Trophoblast cell (in vitro differentiated cells and primary cell): ENCODE results near the gene PPP2R3B.

Experiments used
- DNase-seq, 2 donors: peaks; one replicate each; pipeline ENCODE4 v3.0.0-alpha.2; 2016
- H2AFZ ChIP-seq: 2 replicates; pipeline ENCODE4 v1.6.1; 2013; ENCODE audit warnings: low read length, moderate library complexity, mild to moderate bottlenecking; ENCODE audit not compliant: insufficient read depth, poor library complexity
- H2AK5ac ChIP-seq: 2 replicates; pipeline ENCODE4 v1.6.1; 2013; ENCODE audit warnings: mild to moderate bottlenecking, low read length
- H2BK120ac ChIP-seq: 2 replicates; pipeline ENCODE4 v1.6.1; 2013; ENCODE audit warnings: low read length, mild to moderate bottlenecking, moderate library complexity; ENCODE audit not compliant: insufficient read depth, poor library complexity
- H2BK12ac ChIP-seq: 2 replicates; pipeline ENCODE4 v1.6.1; 2013; ENCODE audit warnings: mild to moderate bottlenecking, low read length, moderate library complexity
- H2BK5ac ChIP-seq: 2 replicates; pipeline ENCODE4 v1.6.1; 2013; ENCODE audit warnings: low read length, low read depth, moderate library complexity, mild to moderate bottlenecking; ENCODE audit not compliant: poor library complexity
- H3K14ac ChIP-seq: 2 replicates; pipeline ENCODE4 v1.6.1; 2013; ENCODE audit warnings: mild to moderate bottlenecking, low read length
- H3K18ac ChIP-seq: 2 replicates; pipeline ENCODE4 v1.6.1; 2013; ENCODE audit warnings: mild to moderate bottlenecking, low read length
- H3K23ac ChIP-seq: 2 replicates; pipeline ENCODE4 v1.6.1; 2013; ENCODE audit warnings: low read length
- H3K27ac ChIP-seq: 2 replicates; pipeline ENCODE4 v1.5.1; 2013; ENCODE audit warnings: low read depth, mild to moderate bottlenecking, inconsistent platforms, low read length, moderate library complexity
- H3K27me3 ChIP-seq: 2 replicates; pipeline ENCODE4 v1.6.1; 2013; ENCODE audit warnings: inconsistent platforms, mild to moderate bottlenecking, low read length, moderate library complexity; ENCODE audit not compliant: insufficient read depth
- H3K36me3 ChIP-seq, 2 experiments: 1 replicate in 1 of 2; 2 replicates in 1 of 2; pipeline ENCODE4 v1.6.1; 2013; ENCODE audit warnings: low read length in 2 of 2, mild to moderate bottlenecking in 2 of 2, moderate library complexity in 1 of 2; ENCODE audit not compliant: insufficient read depth in 2 of 2, control insufficient read depth in 1 of 2
- H3K4ac ChIP-seq: 2 replicates; pipeline ENCODE4 v1.6.1; 2013; ENCODE audit warnings: low read depth, mild to moderate bottlenecking, low read length, moderate library complexity
- H3K4me1 ChIP-seq, 2 experiments: 1 replicate in 1 of 2; 2 replicates in 1 of 2; pipeline ENCODE4 v1.6.1; 2013; ENCODE audit warnings: low read length in 2 of 2, mild to moderate bottlenecking in 2 of 2, moderate library complexity in 1 of 2; ENCODE audit not compliant: insufficient read depth in 2 of 2, control insufficient read depth in 1 of 2
- H3K4me2 ChIP-seq: 2 replicates; pipeline ENCODE4 v1.6.1; 2013; ENCODE audit warnings: inconsistent platforms, mild to moderate bottlenecking, low read length, moderate library complexity
- H3K4me3 ChIP-seq: 2 replicates; pipeline ENCODE4 v1.5.1; 2013; ENCODE audit warnings: mild to moderate bottlenecking, low read depth, low read length, inconsistent platforms
- H3K79me1 ChIP-seq: one replicate; pipeline ENCODE4 v1.6.1; 2013; ENCODE audit warnings: low read length
- H3K79me2 ChIP-seq: 2 replicates; pipeline ENCODE4 v1.6.1; 2013; ENCODE audit warnings: low read length, mild to moderate bottlenecking; ENCODE audit not compliant: control insufficient read depth, insufficient read depth, poor library complexity
- H3K9ac ChIP-seq: 2 replicates; pipeline ENCODE4 v1.6.1; 2013; ENCODE audit warnings: mild to moderate bottlenecking, low read length
- H3K9me3 ChIP-seq: 2 replicates; pipeline ENCODE4 v1.6.1; 2013; ENCODE audit warnings: low read depth, mild to moderate bottlenecking, control low read depth, inconsistent platforms, low read length; ENCODE audit not compliant: insufficient read depth
- H4K12ac ChIP-seq: 2 replicates; pipeline ENCODE4 v1.6.1; 2013; ENCODE audit warnings: low read depth, mild to moderate bottlenecking, low read length, moderate library complexity
- H4K8ac ChIP-seq: 2 replicates; pipeline ENCODE4 v1.6.1; 2013; ENCODE audit warnings: low read depth, mild to moderate bottlenecking, low read length, moderate library complexity
- H4K91ac ChIP-seq: one replicate; pipeline ENCODE4 v1.6.1; 2013; ENCODE audit warnings: low read depth, mild to moderate bottlenecking, low read length, moderate library complexity
- WGBS: extraction: QIAGEN DNeasy Blood & Tissue Kit; methylation state at CpG from one replicate; pipeline ENCODE4 v1.1.7; 2013; ENCODE audit warnings: missing lambda C conversion rate; ENCODE audit not compliant: insufficient read length, insufficient coverage; ENCODE audit errors: extremely low coverage; 5-methylcytosine and 5-hydroxymethylcytosine counted together

The PPP2R3B gene

DNA sequence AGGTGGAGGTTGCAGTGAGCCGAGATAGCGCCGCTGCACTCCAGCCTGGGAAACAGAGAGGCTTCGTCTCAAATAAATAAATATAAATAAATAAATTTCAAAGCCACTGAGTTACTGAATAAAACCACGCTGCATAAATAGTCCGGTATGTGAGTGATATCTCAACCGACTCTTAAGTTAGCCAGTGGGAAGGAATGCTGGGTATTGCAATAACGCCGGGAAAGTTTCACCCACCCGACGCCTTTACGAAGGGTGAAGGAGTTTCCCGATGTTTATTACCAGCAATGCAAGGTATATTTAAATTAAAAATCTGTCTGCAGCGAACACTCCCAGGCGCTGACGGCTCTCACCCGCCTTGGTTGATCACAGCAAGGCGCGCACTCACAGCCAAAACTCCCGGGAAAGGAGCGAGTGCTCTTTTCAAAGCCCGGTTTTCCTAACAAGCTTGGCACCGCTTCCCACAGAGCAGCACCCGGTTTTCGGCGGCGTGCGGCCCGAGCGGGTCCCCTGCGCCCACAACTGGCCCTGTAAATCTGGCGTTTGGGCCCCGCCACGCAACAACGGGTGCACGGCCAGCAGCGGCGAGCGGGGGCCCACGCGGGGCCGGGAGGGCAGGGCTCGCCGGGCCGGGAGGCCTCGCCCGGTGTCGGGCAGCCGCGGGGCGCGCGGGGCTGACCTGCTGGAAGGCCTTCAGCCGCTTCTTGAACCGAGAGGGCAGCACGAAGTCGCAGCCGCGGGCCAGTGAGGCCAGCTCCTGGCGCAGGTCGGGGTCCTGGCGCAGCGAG lies 13.7 kb downstream of the PPP2R3B start:
- WGBS: no CpG with 5 or more reads among the region's 63 CpGs
- Histone ChIP-seq H3K4me3 (peak overlapping the region; percentile 62), H3K27ac (no peak overlapping the region)

DNA sequence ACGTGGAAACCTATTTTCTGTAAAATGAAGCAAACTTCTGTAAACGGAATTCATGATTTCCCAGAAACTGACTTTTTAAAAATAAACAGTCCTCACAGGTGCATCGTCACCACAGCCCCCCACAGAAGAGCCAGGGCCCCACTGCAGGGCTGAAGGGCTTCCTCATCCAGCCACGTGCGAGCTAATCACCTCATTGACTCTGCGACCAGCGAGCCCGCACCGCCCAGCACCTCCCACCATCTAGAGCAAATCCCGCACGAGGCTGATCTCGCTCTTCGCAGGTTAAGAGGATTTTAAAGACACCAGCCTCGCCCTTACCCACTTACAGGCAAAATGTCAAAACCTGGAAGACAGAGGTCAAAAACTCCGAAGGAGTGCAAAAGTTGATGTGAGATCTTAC lies 14.8 kb downstream of the PPP2R3B start:
- no peak overlapping the region for H4K12ac ChIP-seq
- no peak overlapping the region for H2BK120ac ChIP-seq
- H2AFZ ChIP-seq: no peak overlapping the region
- H3K27me3 ChIP-seq: peaks cover 9% of the 10 kb centered on the region
- no CpG with 5 or more reads among the region's 15 CpGs for WGBS
- H3K4me3 ChIP-seq: no peak overlapping the region
- H2BK5ac ChIP-seq: no peak overlapping the region
- no peak overlapping the region for H3K4me2 ChIP-seq
- H3K4ac ChIP-seq: peak overlapping the region; percentile 34
- DNase-seq: no peak
- H3K14ac ChIP-seq: no peak overlapping the region
- peaks cover 5% of the 10 kb centered on the region for H3K9me3 ChIP-seq
- peaks cover 6 to 18% of the 10 kb centered on the region in 2 experiments for H3K4me1 ChIP-seq
- no peak overlapping the region for H3K23ac ChIP-seq
- H3K79me1 ChIP-seq: no peaks in the 10 kb centered on the region
- H3K36me3 ChIP-seq: peaks cover 0 to 2% of the 10 kb centered on the region in 2 experiments
- H2AK5ac ChIP-seq: no peak overlapping the region
- H3K79me2 ChIP-seq: peaks cover 5% of the 10 kb centered on the region
- H2BK12ac ChIP-seq: no peak overlapping the region
- no peak overlapping the region for H4K91ac ChIP-seq
- no peak overlapping the region for H3K27ac ChIP-seq
- H3K9ac ChIP-seq: no peak overlapping the region
- no peak overlapping the region for H4K8ac ChIP-seq
- H3K18ac ChIP-seq: no peak overlapping the region

More for the DNA sequence above, 13.7 kb downstream of the PPP2R3B start:
- H2BK12ac ChIP-seq: no peak overlapping the region
- DNase-seq: no peak
- H4K8ac ChIP-seq: peak overlapping the region; percentile 44
- no peak overlapping the region for H3K4ac ChIP-seq
- H3K4me2 ChIP-seq: peak overlapping the region; percentile 64
- peaks cover 6 to 18% of the 10 kb centered on the region in 2 experiments for H3K4me1 ChIP-seq
- peaks cover 5% of the 10 kb centered on the region for H3K79me2 ChIP-seq
- peak overlapping the region; percentile 31 for H4K91ac ChIP-seq
- H3K36me3 ChIP-seq: peaks cover 0 to 2% of the 10 kb centered on the region in 2 experiments
- H3K79me1 ChIP-seq: no peaks in the 10 kb centered on the region
- peak overlapping the region; percentile 42 for H2BK120ac ChIP-seq
- no peak overlapping the region for H4K12ac ChIP-seq
- H3K23ac ChIP-seq: no peak overlapping the region
- peak overlapping the region; percentile 76 for H3K18ac ChIP-seq
- no peak overlapping the region for H2AK5ac ChIP-seq
- H2BK5ac ChIP-seq: no peak overlapping the region
- peak overlapping the region; percentile 28 for H3K14ac ChIP-seq
- H2AFZ ChIP-seq: no peak overlapping the region
- peaks cover 9% of the 10 kb centered on the region for H3K27me3 ChIP-seq
- no peak overlapping the region for H3K9ac ChIP-seq
- H3K9me3 ChIP-seq: peaks cover 5% of the 10 kb centered on the region

DNA sequence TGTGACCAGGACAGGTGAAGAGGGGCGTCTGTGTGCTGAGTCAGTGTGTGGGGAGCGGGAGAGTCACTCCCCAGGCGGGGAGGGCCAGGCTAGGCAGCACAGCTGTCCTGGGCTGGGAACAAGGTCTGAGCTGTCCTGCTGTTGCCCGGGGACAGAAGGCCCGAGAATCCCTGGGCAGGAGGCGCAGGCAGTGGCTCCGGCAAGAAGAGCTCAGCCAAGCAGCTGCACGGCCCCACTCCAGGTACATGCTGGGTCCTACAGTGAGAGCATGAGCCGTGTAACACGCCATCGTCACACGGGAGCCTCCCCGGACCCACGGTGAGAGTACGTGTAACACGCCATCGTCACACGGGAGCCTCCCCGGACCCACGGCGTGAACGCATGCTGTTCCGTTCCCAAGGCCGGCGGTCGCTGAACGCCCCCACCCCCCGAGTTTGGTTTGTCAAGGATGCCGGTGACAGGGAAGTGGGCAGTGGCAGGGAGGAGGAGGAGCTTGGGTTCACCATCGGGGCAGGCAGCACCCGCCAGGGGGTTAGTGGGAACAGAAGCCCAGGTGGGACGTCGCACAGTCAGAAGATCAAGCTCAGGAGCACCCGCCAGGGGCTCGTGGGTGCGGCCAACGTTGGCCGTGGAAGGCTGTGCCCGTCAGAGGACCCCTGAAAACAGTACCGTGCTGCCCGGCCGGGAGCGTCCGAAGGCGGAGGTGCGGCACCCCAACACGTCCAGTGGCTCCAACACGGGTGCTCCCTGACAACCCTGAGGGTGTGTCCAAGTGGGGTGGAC lies 15.6 kb downstream of the PPP2R3B start:
- no peak for DNase-seq
- Histone ChIP-seq H3K14ac (no peak overlapping the region), H4K12ac (no peak overlapping the region), H3K4me3 (no peak overlapping the region), H3K4me1 (peaks cover 6 to 18% of the 10 kb centered on the region in 2 experiments), H3K27me3 (peaks cover 9% of the 10 kb centered on the region), H3K79me1 (no peaks in the 10 kb centered on the region), H3K4me2 (no peak overlapping the region), H2AFZ (no peak overlapping the region), H3K27ac (no peak overlapping the region), H3K79me2 (peaks cover 5% of the 10 kb centered on the region), H2BK120ac (no peak overlapping the region), H3K9ac (no peak overlapping the region), H3K18ac (no peak overlapping the region), H2AK5ac (no peak overlapping the region), H4K8ac (no peak overlapping the region), H3K36me3 (peaks cover 0 to 2% of the 10 kb centered on the region in 2 experiments), H3K4ac (no peak overlapping the region), H2BK12ac (no peak overlapping the region), H2BK5ac (no peak overlapping the region), H3K9me3 (peaks cover 5% of the 10 kb centered on the region), H3K23ac (no peak overlapping the region), H4K91ac (no peak overlapping the region)
- no CpG with 5 or more reads among the region's 48 CpGs for WGBS

DNA sequence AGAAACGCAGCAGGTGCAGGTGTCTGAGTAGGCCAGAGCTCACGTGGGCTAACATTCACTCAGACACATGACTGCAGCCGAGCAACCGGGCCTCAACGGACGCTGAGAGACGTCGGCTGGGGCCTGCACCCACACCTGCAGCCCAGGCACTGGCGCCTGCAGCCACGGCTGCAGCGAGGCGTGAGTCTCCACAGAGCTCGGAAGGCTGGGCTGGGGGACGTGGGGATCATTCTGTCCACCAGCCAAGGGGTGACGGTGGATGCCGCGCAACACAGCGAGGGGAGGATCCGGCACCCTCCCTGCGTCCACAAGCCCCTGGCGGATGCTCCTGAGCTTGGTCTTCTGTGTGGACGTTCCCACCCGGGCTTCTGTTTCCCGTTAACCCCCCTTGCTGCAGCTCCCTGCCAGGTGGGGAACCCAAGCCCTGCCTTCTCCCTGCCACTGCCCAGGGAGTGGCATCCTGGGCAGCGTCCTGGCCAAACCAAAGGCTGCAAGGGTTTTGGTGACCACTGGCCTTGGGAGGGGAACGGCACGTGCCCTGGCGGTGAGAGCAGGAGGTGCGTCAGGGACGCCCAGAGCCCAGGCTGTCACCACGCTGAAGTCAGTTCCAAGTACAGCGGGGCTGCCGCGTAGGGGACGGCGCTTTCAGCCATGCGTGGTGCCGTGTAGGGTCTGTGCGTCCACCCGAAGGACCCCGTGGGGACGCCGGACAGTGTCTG lies 16.3 kb downstream of the PPP2R3B start:
- no peak overlapping the region for H2BK120ac ChIP-seq
- H4K12ac ChIP-seq: no peak overlapping the region
- H3K79me2 ChIP-seq: peaks cover 5% of the 10 kb centered on the region
- H4K91ac ChIP-seq: no peak overlapping the region
- peaks cover 6 to 18% of the 10 kb centered on the region in 2 experiments for H3K4me1 ChIP-seq
- H3K36me3 ChIP-seq: peaks cover 0 to 2% of the 10 kb centered on the region in 2 experiments
- no peak overlapping the region for H2BK12ac ChIP-seq
- H2AFZ ChIP-seq: no peak overlapping the region
- no peak overlapping the region for H3K4me2 ChIP-seq
- no peak overlapping the region for H3K4ac ChIP-seq
- H3K23ac ChIP-seq: no peak overlapping the region
- no peak overlapping the region for H4K8ac ChIP-seq
- no peak overlapping the region for H3K9ac ChIP-seq
- no peak overlapping the region for H2BK5ac ChIP-seq
- H3K27ac ChIP-seq: no peak overlapping the region
- H2AK5ac ChIP-seq: no peak overlapping the region
- H3K4me3 ChIP-seq: no peak overlapping the region
- peaks cover 3% of the 10 kb centered on the region for H3K9me3 ChIP-seq
- no peak for DNase-seq
- no peaks in the 10 kb centered on the region for H3K79me1 ChIP-seq
- WGBS: no CpG with 5 or more reads among the region's 43 CpGs
- H3K27me3 ChIP-seq: peaks cover 9% of the 10 kb centered on the region
- no peak overlapping the region for H3K18ac ChIP-seq
- no peak overlapping the region for H3K14ac ChIP-seq
